Jurkat, Clone E6-1 (cell line): ENCODE results near the gene SRP19. TPM values are rescaled to one million over a fixed set of nuclear protein-coding genes. Genes with fewer than 3 reads are reported as not detected.
"Not testable (repeated sequence)": the region's sequence is repeated elsewhere in the genome, so short reads cannot be mapped to it uniquely, and the experiment has no call there.

Experiments used
- DNase-seq: peaks from one replicate; pipeline ENCODE4 v3.0.0-alpha.2; 2011; ENCODE audit warnings: low read depth, low spot score
- H3K4me3 ChIP-seq: 2 replicates; pipeline ENCODE4 v1.5.1; 2011; ENCODE audit warnings: mild to moderate bottlenecking, low read length, control low read depth, moderate library complexity
- polyA plus RNA-seq: library from polyadenylated mRNA; unstranded; fragments of >200 nt; gene quantifications from one replicate; pipeline ENCODE4 v1.2.1, GENCODE V29; 2012; ENCODE audit warnings: missing spikeins; ENCODE audit not compliant: insufficient read length, insufficient read depth

SRP19 gene
- 131 TPM for polyA plus RNA-seq

GRCh38 chr5:112860929-112861637 lies at the start of gene SRP19:
Gene SRP19, plus strand, starts transcription at chr5:112861287. Its CDS starts 90 bp downstream, at chr5:112861377.
- H3K4me3 ChIP-seq = peak within 1 kb of the TSS; percentile 80
- peak; percentile 96 for DNase-seq

GRCh38 chr5:112812549-112812948 lies 48.5 kb upstream of the SRP19 start:
- H3K4me3 ChIP-seq = no peak overlapping the region
- no peak for DNase-seq

GRCh38 chr5:112820246-112820645 lies 40.8 kb upstream of the SRP19 start:
- H3K4me3 ChIP-seq = no peak overlapping the region
- no peak for DNase-seq

GRCh38 chr5:112822456-112822855 lies 38.6 kb upstream of the SRP19 start:
- no peak overlapping the region for H3K4me3 ChIP-seq
- no peak for DNase-seq

GRCh38 chr5:112823181-112823580 lies 37.9 kb upstream of the SRP19 start:
- no peak overlapping the region for H3K4me3 ChIP-seq
- DNase-seq = no peak

- no peak overlapping the region for H3K4me3 ChIP-seq
- no peak for DNase-seq
Observed at GRCh38 chr5:112823656-112824055, 37.4 kb upstream of the SRP19 start.

- no peak for DNase-seq
- no peak overlapping the region for H3K4me3 ChIP-seq
Observed at GRCh38 chr5:112824197-112824596, 36.9 kb upstream of the SRP19 start.

GRCh38 chr5:112830378-112830777 lies 30.7 kb upstream of the SRP19 start:
- no peak for DNase-seq

GRCh38 chr5:112833971-112834370 lies 27.1 kb upstream of the SRP19 start:
- no peak for DNase-seq

More at GRCh38 chr5:112830378-112830777, 30.7 kb upstream of the SRP19 start:
- no peak overlapping the region for H3K4me3 ChIP-seq

GRCh38 chr5:112844489-112844888 lies 16.6 kb upstream of the SRP19 start:
- no peak overlapping the region for H3K4me3 ChIP-seq
- DNase-seq = no peak

More at GRCh38 chr5:112833971-112834370, 27.1 kb upstream of the SRP19 start:
- no peak overlapping the region for H3K4me3 ChIP-seq

GRCh38 chr5:112846556-112846955 lies 14.5 kb upstream of the SRP19 start:
- DNase-seq = no peak
- H3K4me3 ChIP-seq = no peak overlapping the region

GRCh38 chr5:112847306-112847705 lies 13.8 kb upstream of the SRP19 start:
- DNase-seq = no peak

GRCh38 chr5:112848116-112848811 lies 12.8 kb upstream of the SRP19 start:
- H3K4me3 ChIP-seq = no peak overlapping the region
- peak; percentile 70 for DNase-seq

More at GRCh38 chr5:112847306-112847705, 13.8 kb upstream of the SRP19 start:
- no peak overlapping the region for H3K4me3 ChIP-seq

- H3K4me3 ChIP-seq = no peak overlapping the region
- no peak for DNase-seq
Observed at GRCh38 chr5:112849912-112850311, 11.2 kb upstream of the SRP19 start.

GRCh38 chr5:112854651-112855050 lies 6.4 kb upstream of the SRP19 start:
- no peak overlapping the region for H3K4me3 ChIP-seq
- DNase-seq = no peak

- H3K4me3 ChIP-seq = no peak overlapping the region
- DNase-seq = no peak
Observed at GRCh38 chr5:112857866-112858265, 3.2 kb upstream of the SRP19 start.

GRCh38 chr5:112860571-112860928 lies 537 bp upstream of the SRP19 start:
- not testable (repeated sequence) for DNase-seq
- H3K4me3 ChIP-seq = peak overlapping the region; percentile 80

- peak overlapping the region; percentile 80 for H3K4me3 ChIP-seq
- DNase-seq = no peak
Observed at GRCh38 chr5:112861638-112861985, 525 bp downstream of the SRP19 start.

- no peak for DNase-seq
- peak overlapping the region; percentile 80 for H3K4me3 ChIP-seq
Observed at GRCh38 chr5:112862085-112862484, 998 bp downstream of the SRP19 start.

GRCh38 chr5:112863549-112863948 lies 2.5 kb downstream of the SRP19 start:
- no peak overlapping the region for H3K4me3 ChIP-seq
- DNase-seq = no peak

- no peak for DNase-seq
- no peak overlapping the region for H3K4me3 ChIP-seq
Observed at GRCh38 chr5:112865128-112865527, 4.0 kb downstream of the SRP19 start.
